HepG2 (cell line): ENCODE data around the gene NUBPL. TPM values are rescaled to one million over a fixed set of nuclear protein-coding genes. Genes with fewer than 3 reads are reported as not detected.

Source experiments
- ASH2L ChIP-seq: fragments of 300-600, 200-600 bp; sonication (generic); IDR thresholded peaks from 2 replicates; pipeline ENCODE4 v1.7.0; 2017; ENCODE audit warnings: low read depth, mild to moderate bottlenecking, moderate library complexity, mixed read lengths, low read length; ENCODE audit not compliant: insufficient read length
- CCDC6 ChIP-seq: sonication (generic); formaldehyde crosslinking; IDR thresholded peaks from 2 replicates; pipeline ENCODE4 v1.8.1; 2022; ENCODE audit warnings: mild to moderate bottlenecking, missing genetic modification reagents, moderate library complexity
- CEBPZ ChIP-seq: IDR thresholded peaks from 2 replicates; pipeline ENCODE4 v1.6.1; 2012; ENCODE audit warnings: low read length, improper control_type of control experiment
- CHD4 ChIP-seq: fragments of 200-600 bp; sonication (generic); IDR thresholded peaks from 2 replicates; pipeline ENCODE4 v1.7.0; 2017; ENCODE audit warnings: mild to moderate bottlenecking, low read length, borderline replicate concordance
- HINFP ChIP-seq: sonication (generic); formaldehyde crosslinking; IDR thresholded peaks from 2 replicates; pipeline ENCODE4 v1.4.0; 2020; ENCODE audit warnings: low read depth, mild to moderate bottlenecking, missing genetic modification reagents
- MIER3 ChIP-seq: IDR thresholded peaks from 2 replicates; pipeline ENCODE4 v1.6.1; 2016; ENCODE audit warnings: missing compliant biosample characterization, borderline replicate concordance
- MLXIP ChIP-seq: sonication (generic); formaldehyde crosslinking; IDR thresholded peaks from 2 replicates; pipeline ENCODE4 v1.9.0; 2021; ENCODE audit warnings: missing genetic modification reagents, borderline replicate concordance
- MXD1 ChIP-seq: sonication (generic); formaldehyde crosslinking; IDR thresholded peaks from 2 replicates; pipeline ENCODE4 v1.4.0; 2020; ENCODE audit warnings: mild to moderate bottlenecking, missing genetic modification reagents
- NR2F6 ChIP-seq, 2 experiments: IDR thresholded peaks; 2 replicates each; pipeline ENCODE4 v1.6.1; 2016; ENCODE audit warnings: antibody characterized with exemption in 1 of 2, mild to moderate bottlenecking in 1 of 2
- PAX8 ChIP-seq: sonication (generic); formaldehyde crosslinking; IDR thresholded peaks from 2 replicates; pipeline ENCODE4 v1.8.0; 2022; ENCODE audit warnings: mild to moderate bottlenecking, missing genetic modification reagents, borderline replicate concordance
- SATB2 ChIP-seq: sonication (generic); formaldehyde crosslinking; IDR thresholded peaks from 2 replicates; pipeline ENCODE4 v1.5.0; 2020; ENCODE audit warnings: missing genetic modification reagents
- TGIF2 ChIP-seq: IDR thresholded peaks from 2 replicates; pipeline ENCODE4 v1.6.1; 2016; ENCODE audit warnings: control low read depth, missing compliant biosample characterization
- ZNF143 ChIP-seq: sonication (generic); formaldehyde crosslinking; IDR thresholded peaks from 2 replicates; pipeline ENCODE4 v1.4.0; 2020; ENCODE audit warnings: missing genetic modification reagents
- ZNF510 ChIP-seq: sonication (generic); formaldehyde crosslinking; IDR thresholded peaks from 2 replicates; pipeline ENCODE4 v1.4.0; 2020; ENCODE audit warnings: low read depth, mild to moderate bottlenecking, missing genetic modification reagents
- ZNF513 ChIP-seq: sonication (generic); formaldehyde crosslinking; conservative IDR thresholded peaks from 2 replicates; pipeline ENCODE4 v1.5.0; 2020; ENCODE audit warnings: missing genetic modification reagents
- ZNF563 ChIP-seq: sonication (generic); formaldehyde crosslinking; IDR thresholded peaks from 2 replicates; pipeline ENCODE4 v1.8.0; 2022; ENCODE audit warnings: mild to moderate bottlenecking, moderate library complexity, missing genetic modification reagents
- ZNF580 ChIP-seq: IDR thresholded peaks from 2 replicates; pipeline ENCODE4 v1.6.1; 2016; ENCODE audit warnings: low read depth, borderline replicate concordance
- ZNF775 ChIP-seq: sonication (generic); formaldehyde crosslinking; IDR thresholded peaks from 2 replicates; pipeline ENCODE4 v1.4.0; 2020; ENCODE audit warnings: missing genetic modification reagents, mild to moderate bottlenecking, moderate library complexity, borderline replicate concordance
- ZSCAN20 ChIP-seq: sonication (generic); formaldehyde crosslinking; IDR thresholded peaks from 2 replicates; pipeline ENCODE4 v1.4.0; 2020; ENCODE audit warnings: missing genetic modification reagents, mild to moderate bottlenecking, borderline replicate concordance
- polyA plus RNA-seq, 8 experiments: library from polyadenylated mRNA; depleted of rRNA in 3 of 8; stranded (reverse) in 7 of 8; unstranded in 1 of 8; fragments of >200 nt; fragmentation: Illumina TruSeq in 4 of 8; extraction: Trizol in 4 of 8; gene quantifications; 2 replicates each; pipeline versions ENCODE4 v1.2.1 to v1.2.3, GENCODE V29; 2011 to 2016; ENCODE audit warnings: low read depth in 4 of 8, missing spikeins in 1 of 8, mixed read lengths in 1 of 8; ENCODE audit not compliant: insufficient read depth in 1 of 8
- total RNA-seq, 5 experiments: library from RNA; depleted of rRNA; stranded (reverse); fragments of >200 nt; fragmentation: Illumina TruSeq; extraction: Trizol; gene quantifications; 2 replicates each; pipeline ENCODE4 v1.2.3, GENCODE V29; 2016; ENCODE audit warnings: low read depth in 1 of 5

The NUBPL gene
- total and polyA plus RNA-seq, 2 of the 13 experiments (the other 11 are each of a cell fraction or from before 2014, with no cell fraction given) = 21.3 to 44.1 TPM

GRCh38 chr14:31560759-31561154 is 447 bp upstream of the NUBPL start (continued):
- 0 out of 2 replicates have a peak, but pooled peaks have one; percentile 13 for TF ChIP-seq ZNF513 (CRISPR knock-in tag)
- no peak for TF ChIP-seq MXD1 (CRISPR knock-in tag)
- TF ChIP-seq SATB2 = 0 out of 2 replicates have a peak, but pooled peaks have one; percentile 19
- no peak; the same call in 1 of the 2 replicates for TF ChIP-seq HINFP (CRISPR knock-in tag)
- TF ChIP-seq CEBPZ = no peak
- peak; percentile 28; the same call in 1 of the 2 replicates for TF ChIP-seq ZSCAN20 (CRISPR knock-in tag)
- TF ChIP-seq ZNF143 (CRISPR knock-in tag) = no peak
- TF ChIP-seq ASH2L = no peak
- TF ChIP-seq MIER3 (CRISPR knock-in tag) = no peak
- 0 out of 2 replicates have a peak, but pooled peaks have one; percentile 56 for TF ChIP-seq CCDC6 (CRISPR knock-in tag)
- TF ChIP-seq ZNF775 (CRISPR knock-in tag) = 0 out of 2 replicates have a peak, but pooled peaks have one; percentile 36
- 0 out of 2 replicates have a peak, but pooled peaks have one; percentile 10 for TF ChIP-seq ZNF510 (CRISPR knock-in tag)
- TF ChIP-seq ZNF580 (CRISPR knock-in tag) = no peak
- TF ChIP-seq ZNF563 (CRISPR knock-in tag) = no peak
- 0 out of 2 replicates have a peak, but pooled peaks have one; percentile 31 for TF ChIP-seq CHD4
- no peak for TF ChIP-seq TGIF2 (CRISPR knock-in tag)
- TF ChIP-seq PAX8 (CRISPR knock-in tag) = 0 out of 2 replicates have a peak, but pooled peaks have one; percentile 0
- 0 out of 2 replicates have a peak, but pooled peaks have one; percentile 9 for TF ChIP-seq MLXIP (CRISPR knock-in tag)
- TF ChIP-seq NR2F6 (IDR thresholded peaks at IDR 0.05) = peak; percentile 47; the same call in 1 of the 2 replicates
- TF ChIP-seq NR2F6 (CRISPR knock-in tag; IDR thresholded peaks at IDR 0.05) = no peak
